ENCODE data around the gene NRXN3. TPM values are rescaled to one million over a fixed set of nuclear protein-coding genes. Genes with fewer than 3 reads are reported as not detected.

NRXN3 gene
- total RNA-seq, 1 experiment from 2014 or later, result not detected

DNA sequence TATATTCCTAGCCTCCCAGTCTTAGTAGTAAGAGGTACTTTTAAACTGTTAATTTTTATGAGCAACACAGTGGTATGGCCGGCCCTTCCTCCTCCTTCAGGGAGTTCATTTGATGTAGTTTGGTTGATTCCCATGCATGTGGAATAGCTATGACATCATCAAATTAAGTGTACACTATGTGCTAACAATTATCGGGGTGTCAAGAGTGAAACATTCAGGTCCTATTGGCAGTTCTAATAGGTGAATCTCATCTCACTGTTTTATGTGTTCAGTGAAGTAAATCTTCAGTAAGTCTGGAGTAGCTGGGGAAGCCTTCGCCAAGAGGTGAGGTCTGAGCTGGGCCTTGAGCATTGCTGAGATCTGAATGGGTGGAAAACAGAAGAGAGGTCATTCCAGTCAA is 1384.6 kb downstream of the NRXN3 start:
- CTCF ChIA-PET, result no interaction called here
- H3K4me3 Mint-ChIP-seq (ENCODE audit: low read depth, unreplicated experiment), result no peak overlapping the region
- no TSS peak for BruUV-seq (replicated peaks)

DNA sequence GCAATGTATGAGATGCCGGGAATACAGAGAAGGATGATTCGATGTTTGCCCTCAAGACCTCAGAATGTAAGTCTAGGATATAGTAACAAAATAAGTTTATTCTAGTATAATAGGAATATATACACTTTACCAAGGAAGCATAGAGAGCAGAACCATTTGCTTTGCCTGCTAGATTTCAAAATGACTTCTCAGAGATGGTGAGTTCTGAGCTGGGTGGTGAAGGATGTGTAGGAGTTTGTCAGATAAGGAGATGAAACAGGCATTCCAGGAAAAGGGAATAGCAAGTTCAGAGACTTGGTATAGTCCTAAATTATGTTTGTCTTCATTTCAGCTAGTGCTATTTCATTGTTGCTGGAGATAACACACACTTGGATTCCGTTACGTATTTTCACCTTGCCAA is 1385.3 kb downstream of the NRXN3 start:
- Mint-ChIP-seq H3K27ac (ENCODE audit: unreplicated experiment) (no peak overlapping the region), H3K27me3 (ENCODE audit: unreplicated experiment) (no peaks in the 10 kb centered on the region), H3K9me3 (ENCODE audit: low read depth, unreplicated experiment) (peaks cover 4% of the 10 kb centered on the region), H3K4me3 (ENCODE audit: low read depth, unreplicated experiment) (no peak overlapping the region), H3K36me3 (ENCODE audit: insufficient read depth, unreplicated experiment) (no peaks in the 10 kb centered on the region), H3K4me1 (ENCODE audit: low read depth, unreplicated experiment) (no peaks in the 10 kb centered on the region)
- CTCF ChIA-PET, result interaction anchor here (0.5 kb wide), 1 partner anchor 622 kb away, joined by 3 read pairs; no protein-coding TSS in a partner anchor
- no TSS peak for BruUV-seq (replicated peaks)
- TF ChIP-seq, protein P1, sequence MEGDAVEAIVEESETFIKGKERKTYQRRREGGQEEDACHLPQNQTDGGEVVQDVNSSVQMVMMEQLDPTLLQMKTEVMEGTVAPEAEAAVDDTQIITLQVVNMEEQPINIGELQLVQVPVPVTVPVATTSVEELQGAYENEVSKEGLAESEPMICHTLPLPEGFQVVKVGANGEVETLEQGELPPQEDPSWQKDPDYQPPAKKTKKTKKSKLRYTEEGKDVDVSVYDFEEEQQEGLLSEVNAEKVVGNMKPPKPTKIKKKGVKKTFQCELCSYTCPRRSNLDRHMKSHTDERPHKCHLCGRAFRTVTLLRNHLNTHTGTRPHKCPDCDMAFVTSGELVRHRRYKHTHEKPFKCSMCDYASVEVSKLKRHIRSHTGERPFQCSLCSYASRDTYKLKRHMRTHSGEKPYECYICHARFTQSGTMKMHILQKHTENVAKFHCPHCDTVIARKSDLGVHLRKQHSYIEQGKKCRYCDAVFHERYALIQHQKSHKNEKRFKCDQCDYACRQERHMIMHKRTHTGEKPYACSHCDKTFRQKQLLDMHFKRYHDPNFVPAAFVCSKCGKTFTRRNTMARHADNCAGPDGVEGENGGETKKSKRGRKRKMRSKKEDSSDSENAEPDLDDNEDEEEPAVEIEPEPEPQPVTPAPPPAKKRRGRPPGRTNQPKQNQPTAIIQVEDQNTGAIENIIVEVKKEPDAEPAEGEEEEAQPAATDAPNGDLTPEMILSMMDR (IDR thresholded peaks at IDR 0.05; ENCODE audit: unreplicated experiment), result no peak
- intact Hi-C loops (cut with micrococcal nuclease; ENCODE audit: unreplicated experiment), result no loop called here
- DNase-seq, result no peak

More for the DNA sequence above, 1384.6 kb downstream of the NRXN3 start:
- Mint-ChIP-seq H3K4me1 (ENCODE audit: low read depth, unreplicated experiment) (no peaks in the 10 kb centered on the region), H3K36me3 (ENCODE audit: insufficient read depth, unreplicated experiment) (no peaks in the 10 kb centered on the region), H3K27me3 (ENCODE audit: unreplicated experiment) (no peaks in the 10 kb centered on the region), H3K27ac (ENCODE audit: unreplicated experiment) (no peak overlapping the region), H3K9me3 (ENCODE audit: low read depth, unreplicated experiment) (peaks cover 4% of the 10 kb centered on the region)
- intact Hi-C loops (cut with micrococcal nuclease; ENCODE audit: unreplicated experiment), result no loop called here
- TF ChIP-seq, protein P1 (IDR thresholded peaks at IDR 0.05; ENCODE audit: unreplicated experiment), result no peak
- no peak for DNase-seq

DNA sequence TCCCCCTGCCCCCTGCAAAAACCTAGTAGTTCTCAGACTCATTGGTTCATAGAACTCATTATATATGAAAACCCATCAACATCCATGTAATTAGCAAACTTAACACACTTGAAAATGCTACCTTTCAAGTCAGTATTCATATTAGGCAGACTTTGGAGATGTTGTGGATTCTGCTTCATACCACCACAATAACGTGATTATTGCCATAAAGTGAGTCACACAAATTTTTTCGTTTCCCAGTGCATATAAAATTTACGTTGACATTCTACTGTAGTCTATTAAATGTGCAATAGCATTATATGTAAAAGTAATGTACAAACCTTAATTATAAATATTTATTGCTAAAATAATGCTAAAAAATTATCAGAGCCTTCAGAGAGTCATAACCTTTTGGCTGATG is 1387.1 kb downstream of the NRXN3 start:
- Mint-ChIP-seq H3K36me3 (ENCODE audit: insufficient read depth, unreplicated experiment) (no peaks in the 10 kb centered on the region), H3K4me1 (ENCODE audit: low read depth, unreplicated experiment) (no peaks in the 10 kb centered on the region), H3K27ac (ENCODE audit: unreplicated experiment) (no peak overlapping the region), H3K27me3 (ENCODE audit: unreplicated experiment) (no peaks in the 10 kb centered on the region), H3K4me3 (ENCODE audit: low read depth, unreplicated experiment) (no peak overlapping the region), H3K9me3 (ENCODE audit: low read depth, unreplicated experiment) (peaks cover 6% of the 10 kb centered on the region)
- TF ChIP-seq, protein P1 (IDR thresholded peaks at IDR 0.05; ENCODE audit: unreplicated experiment), result no peak
- no peak for DNase-seq
- no TSS peak for BruUV-seq (replicated peaks)
- intact Hi-C loops (cut with micrococcal nuclease; ENCODE audit: unreplicated experiment), result no loop called here
- CTCF ChIA-PET, result no interaction called here

DNA sequence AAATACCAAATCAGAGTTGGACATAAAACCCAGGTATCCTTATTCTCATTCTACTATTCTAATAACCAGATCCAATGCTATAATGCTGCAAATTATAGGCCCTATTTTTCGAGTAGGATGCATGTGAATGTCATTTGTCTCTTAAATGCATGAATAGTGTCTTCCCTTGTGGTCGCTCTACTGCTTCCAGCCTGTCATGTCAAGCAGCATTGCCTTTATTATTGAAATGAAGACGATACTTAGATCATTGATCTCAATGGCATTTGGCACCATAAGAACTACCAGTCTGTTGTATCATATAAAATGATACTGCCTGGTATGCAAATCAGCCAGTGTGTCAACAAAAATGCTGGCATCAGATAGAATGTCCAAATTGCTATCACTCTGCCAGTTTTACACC is 1392.0 kb downstream of the NRXN3 start:
- no peak for DNase-seq
- Mint-ChIP-seq H3K9me3 (ENCODE audit: low read depth, unreplicated experiment) (peaks cover 4% of the 10 kb centered on the region), H3K4me3 (ENCODE audit: low read depth, unreplicated experiment) (no peak overlapping the region), H3K36me3 (ENCODE audit: insufficient read depth, unreplicated experiment) (no peaks in the 10 kb centered on the region), H3K4me1 (ENCODE audit: low read depth, unreplicated experiment) (no peaks in the 10 kb centered on the region), H3K27me3 (ENCODE audit: unreplicated experiment) (no peaks in the 10 kb centered on the region), H3K27ac (ENCODE audit: unreplicated experiment) (no peak overlapping the region)
- BruUV-seq (replicated peaks), result no TSS peak
- intact Hi-C loops (cut with micrococcal nuclease; ENCODE audit: unreplicated experiment), result no loop called here
- TF ChIP-seq, protein P1 (IDR thresholded peaks at IDR 0.05; ENCODE audit: unreplicated experiment), result no peak
- CTCF ChIA-PET, result no interaction called here
